ENCODE measurements around the gene ASS1. TPM values are rescaled to one million over a fixed set of nuclear protein-coding genes. Genes with fewer than 3 reads are reported as not detected.

Gene ASS1
- total RNA-seq, 2 donors from 2014 or later: 380 to 511 TPM

GRCh38 chr9:130519927-130520326, 75.2 kb downstream of the ASS1 start:
- DNase-seq: no peak
- intact Hi-C loops (cut with DNase I): no loop called here
- Histone ChIP-seq H3K4me1 (no peaks in the 10 kb centered on the region), H3K9ac (ENCODE audit: low read depth in 2 of 2, low read length in 2 of 2) (no peak overlapping the region), H3K4me3 (no peak overlapping the region), H3K27ac (no peak overlapping the region), H3K27me3 (no peaks in the 10 kb centered on the region), H3K36me3 (no peaks in the 10 kb centered on the region), H3K9me3 (no peaks in the 10 kb centered on the region)
- no peak for TF ChIP-seq CTCF (IDR thresholded peaks at IDR 0.05)

GRCh38 chr9:130521715-130522114, 77.0 kb downstream of the ASS1 start:
- no peaks in the 10 kb centered on the region for H3K36me3 ChIP-seq
- no peak for TF ChIP-seq CTCF (IDR thresholded peaks at IDR 0.05)
- H3K4me1 ChIP-seq: no peaks in the 10 kb centered on the region
- H3K27ac ChIP-seq: no peak overlapping the region
- DNase-seq: no peak
- H3K9ac ChIP-seq (ENCODE audit: low read depth in 2 of 2, low read length in 2 of 2): no peak overlapping the region
- intact Hi-C loops (cut with DNase I): no loop called here
- no peaks in the 10 kb centered on the region for H3K9me3 ChIP-seq
- no peak overlapping the region for H3K4me3 ChIP-seq
- no peaks in the 10 kb centered on the region for H3K27me3 ChIP-seq

- Histone ChIP-seq H3K4me3 (no peak overlapping the region), H3K4me1 (no peaks in the 10 kb centered on the region), H3K36me3 (no peaks in the 10 kb centered on the region), H3K9ac (ENCODE audit: low read depth in 2 of 2, low read length in 2 of 2) (no peak overlapping the region), H3K27me3 (no peaks in the 10 kb centered on the region), H3K9me3 (no peaks in the 10 kb centered on the region), H3K27ac (no peak overlapping the region)
- DNase-seq: no peak
- no peak for TF ChIP-seq CTCF (IDR thresholded peaks at IDR 0.05)
- intact Hi-C loops (cut with DNase I): no loop called here
Observed at GRCh38 chr9:130522233-130522808, 77.6 kb downstream of the ASS1 start.

- no peaks in the 10 kb centered on the region for H3K36me3 ChIP-seq
- no peaks in the 10 kb centered on the region for H3K27me3 ChIP-seq
- no peak for DNase-seq
- no peak overlapping the region for H3K9ac ChIP-seq (ENCODE audit: low read depth in 2 of 2, low read length in 2 of 2)
- no peak for TF ChIP-seq CTCF (IDR thresholded peaks at IDR 0.05)
- no peak overlapping the region for H3K4me3 ChIP-seq
- H3K9me3 ChIP-seq: no peaks in the 10 kb centered on the region
- H3K4me1 ChIP-seq: no peaks in the 10 kb centered on the region
- H3K27ac ChIP-seq: no peak overlapping the region
- intact Hi-C loops (cut with DNase I): no loop called here
Observed at GRCh38 chr9:130523921-130524320, 79.2 kb downstream of the ASS1 start.

- H3K9me3 ChIP-seq: no peaks in the 10 kb centered on the region
- H3K9ac ChIP-seq (ENCODE audit: low read depth in 2 of 2, low read length in 2 of 2): no peak overlapping the region
- no peak for DNase-seq
- H3K4me1 ChIP-seq: no peaks in the 10 kb centered on the region
- no peaks in the 10 kb centered on the region for H3K36me3 ChIP-seq
- intact Hi-C loops (cut with DNase I): no loop called here
- no peak for TF ChIP-seq CTCF (IDR thresholded peaks at IDR 0.05)
- no peak overlapping the region for H3K27ac ChIP-seq
- no peaks in the 10 kb centered on the region for H3K27me3 ChIP-seq
- no peak overlapping the region for H3K4me3 ChIP-seq
Observed at GRCh38 chr9:130526193-130526853, 81.6 kb downstream of the ASS1 start.

Measured in colonic mucosa (tissue), 4 donors.